ENCODE data around the gene HES3.

DNA sequence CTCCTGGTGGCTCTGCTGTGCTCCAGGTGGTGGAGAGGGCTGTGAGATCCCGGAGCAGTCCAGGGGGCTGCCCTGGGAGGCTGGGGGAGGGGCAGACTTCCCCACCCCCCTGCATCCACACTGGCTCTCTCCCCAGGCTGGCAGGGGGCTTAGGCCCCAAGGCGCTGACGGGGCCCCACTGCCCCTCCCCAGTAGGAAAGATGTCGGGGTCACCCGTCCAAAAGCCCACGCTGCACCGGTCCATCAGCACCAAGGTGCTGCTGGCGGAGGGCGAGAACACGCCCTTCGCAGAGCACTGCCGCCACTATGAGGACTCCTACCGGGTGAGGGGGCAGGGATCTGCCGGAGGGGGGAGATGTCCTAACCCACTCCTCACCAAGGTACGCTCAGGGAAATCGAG lies 32.2 kb upstream of the HES3 start:
- TF ChIP-seq GATA2 (IDR thresholded peaks at IDR 0.05; ENCODE audit: low read depth, low read length) (no peak), GATA3 (IDR thresholded peaks at IDR 0.05; ENCODE audit: low read depth, low read length) (no peak)
